Colonic mucosa (tissue), 4 donors: ENCODE results near the gene BRD7. TPM values are rescaled to one million over a fixed set of nuclear protein-coding genes. Genes with fewer than 3 reads are reported as not detected.

ENCODE experiments used
- DNase-seq: peaks from one replicate; pipeline ENCODE4 v3.0.0-alpha.2; 2020
- H3K27ac ChIP-seq: fragments of 200-600 bp; one replicate; pipeline ENCODE4 v1.8.0; 2021
- H3K27me3 ChIP-seq: fragments of 200-600 bp; one replicate; pipeline ENCODE4 v1.8.0; 2021
- H3K36me3 ChIP-seq: fragments of 200-600 bp; one replicate; pipeline ENCODE4 v1.8.0; 2021
- H3K4me1 ChIP-seq: fragments of 200-600 bp; one replicate; pipeline ENCODE4 v1.8.0; 2021; ENCODE audit warnings: mild to moderate bottlenecking
- H3K4me3 ChIP-seq: fragments of 200-600 bp; one replicate; pipeline ENCODE4 v1.8.0; 2021
- H3K9ac ChIP-seq, 2 donors: one replicate each; pipeline ENCODE4 v1.7.0; 2013; ENCODE audit warnings: control low read depth in 2 of 2, low read depth in 2 of 2, low read length in 2 of 2
- H3K9me3 ChIP-seq: fragments of 200-600 bp; one replicate; pipeline ENCODE4 v1.8.0; 2021
- intact Hi-C: fragments of 100-400 bp; cut with DNase I; formaldehyde crosslinking; loops from one replicate; pipeline ENCODE4 v1.14.1; 2022
- total RNA-seq, 2 donors: library from RNA; stranded (reverse); fragmentation: NEBNext Ultra II Directional in 1 of 2; extraction: Animal tissue kit (Norgen Biotek cat#: 25700) in 1 of 2; gene quantifications; one replicate each; pipeline ENCODE4 v1.2.1, GENCODE V29; 2021
- TF ChIP-seq, protein P1 (sequence below): fragments of 200-600 bp; IDR thresholded peaks from one replicate; pipeline ENCODE4 v1.8.0; 2022; ENCODE audit warnings: antibody characterized with exemption, mild to moderate bottlenecking
- donor health status: healthy.
- donor health status: DM: no; HTN: no; CAD: no.
- donor health status: DM: no; HTN: no; CAD: no.

Gene BRD7
- total RNA-seq, 2 donors from 2014 or later: 69.9 to 76.3 TPM

DNA sequence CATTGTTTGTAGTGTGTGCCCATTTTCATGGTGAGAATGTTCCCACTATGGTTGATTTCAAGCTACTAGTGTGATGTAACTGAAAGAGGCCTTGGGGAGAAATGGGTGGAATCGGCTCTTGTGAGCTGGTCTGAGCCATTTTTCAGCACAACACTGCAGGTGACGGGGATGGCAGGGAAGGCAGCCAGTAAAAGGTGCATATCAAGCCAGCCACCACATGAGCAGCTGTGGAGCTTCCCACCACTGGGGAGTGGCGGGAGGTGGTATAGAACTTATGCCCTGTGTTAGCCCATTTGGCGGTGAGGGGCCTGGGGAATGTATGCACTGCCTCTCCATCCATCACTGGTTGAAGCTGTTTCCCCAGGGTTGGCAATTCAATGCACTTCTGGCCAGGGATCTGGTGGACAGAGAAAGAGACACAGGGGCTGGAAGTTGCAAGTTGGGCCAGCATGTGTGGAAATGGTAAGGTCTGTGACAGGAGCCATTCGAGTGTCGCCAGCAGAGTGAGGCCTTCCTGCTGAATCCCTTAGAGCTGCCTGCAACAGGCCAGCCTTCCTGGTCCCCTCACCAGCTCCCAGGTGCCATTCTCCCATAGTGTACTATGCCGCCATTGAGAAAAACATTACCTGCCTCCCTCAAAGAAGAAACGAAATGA lies 31.7 kb upstream of the BRD7 start:
- Histone ChIP-seq H3K36me3 (no peaks in the 10 kb centered on the region), H3K27ac (no peak overlapping the region), H3K4me1 (no peaks in the 10 kb centered on the region), H3K9me3 (no peaks in the 10 kb centered on the region), H3K4me3 (no peak overlapping the region), H3K27me3 (no peaks in the 10 kb centered on the region), H3K9ac (no peak overlapping the region)
- no peak for DNase-seq
- intact Hi-C loops: no loop called here
- TF ChIP-seq, protein P1, sequence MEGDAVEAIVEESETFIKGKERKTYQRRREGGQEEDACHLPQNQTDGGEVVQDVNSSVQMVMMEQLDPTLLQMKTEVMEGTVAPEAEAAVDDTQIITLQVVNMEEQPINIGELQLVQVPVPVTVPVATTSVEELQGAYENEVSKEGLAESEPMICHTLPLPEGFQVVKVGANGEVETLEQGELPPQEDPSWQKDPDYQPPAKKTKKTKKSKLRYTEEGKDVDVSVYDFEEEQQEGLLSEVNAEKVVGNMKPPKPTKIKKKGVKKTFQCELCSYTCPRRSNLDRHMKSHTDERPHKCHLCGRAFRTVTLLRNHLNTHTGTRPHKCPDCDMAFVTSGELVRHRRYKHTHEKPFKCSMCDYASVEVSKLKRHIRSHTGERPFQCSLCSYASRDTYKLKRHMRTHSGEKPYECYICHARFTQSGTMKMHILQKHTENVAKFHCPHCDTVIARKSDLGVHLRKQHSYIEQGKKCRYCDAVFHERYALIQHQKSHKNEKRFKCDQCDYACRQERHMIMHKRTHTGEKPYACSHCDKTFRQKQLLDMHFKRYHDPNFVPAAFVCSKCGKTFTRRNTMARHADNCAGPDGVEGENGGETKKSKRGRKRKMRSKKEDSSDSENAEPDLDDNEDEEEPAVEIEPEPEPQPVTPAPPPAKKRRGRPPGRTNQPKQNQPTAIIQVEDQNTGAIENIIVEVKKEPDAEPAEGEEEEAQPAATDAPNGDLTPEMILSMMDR: no peak

DNA sequence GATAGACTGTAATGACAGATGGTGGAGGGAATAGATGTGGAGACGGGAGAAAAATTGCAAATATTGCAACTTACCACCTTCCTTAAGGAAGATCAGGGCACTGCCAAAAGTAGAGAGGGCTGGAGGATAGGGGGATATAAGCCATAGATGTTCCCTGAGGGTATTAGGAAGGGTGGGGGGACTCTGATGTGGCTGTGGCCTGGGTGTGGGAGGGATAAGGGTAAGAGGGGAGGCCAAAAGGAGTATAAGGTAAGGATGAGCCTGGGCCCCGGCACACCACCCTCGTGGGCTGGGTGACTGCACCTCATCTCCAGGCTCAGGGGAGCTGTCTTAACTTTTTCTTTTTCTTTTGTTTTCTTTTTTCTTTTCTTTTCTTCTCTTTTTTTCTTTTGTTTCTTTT lies 30.6 kb upstream of the BRD7 start:
- no peaks in the 10 kb centered on the region for H3K36me3 ChIP-seq
- no peaks in the 10 kb centered on the region for H3K9me3 ChIP-seq
- no peak overlapping the region for H3K9ac ChIP-seq
- DNase-seq: no peak
- no peaks in the 10 kb centered on the region for H3K4me1 ChIP-seq
- no peak overlapping the region for H3K4me3 ChIP-seq
- intact Hi-C loops: no loop called here
- no peaks in the 10 kb centered on the region for H3K27me3 ChIP-seq
- H3K27ac ChIP-seq: no peak overlapping the region
- TF ChIP-seq, protein P1: no peak

DNA sequence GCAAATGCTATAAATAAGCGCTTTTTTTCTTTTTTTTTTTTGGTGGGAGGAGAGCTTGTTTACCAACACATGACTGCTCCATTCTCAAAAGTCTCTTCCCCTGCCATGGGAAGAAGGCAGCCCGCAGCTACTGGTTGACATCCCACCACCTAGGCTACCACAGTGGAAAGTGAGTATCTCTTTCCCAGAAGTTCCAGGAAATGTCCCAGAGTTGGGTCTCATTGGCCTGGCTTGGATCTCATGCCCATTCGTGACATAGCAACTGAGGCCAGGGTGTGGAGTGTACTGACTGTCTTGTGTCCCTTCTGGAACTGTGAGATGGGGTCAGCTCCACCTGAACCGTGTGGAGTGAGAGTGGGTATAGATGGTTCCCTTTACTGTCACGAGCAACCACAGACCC lies 29.5 kb upstream of the BRD7 start:
- TF ChIP-seq, protein P1: no peak
- no peak overlapping the region for H3K27ac ChIP-seq
- H3K36me3 ChIP-seq: no peaks in the 10 kb centered on the region
- no peak for DNase-seq
- H3K4me3 ChIP-seq: no peak overlapping the region
- no peaks in the 10 kb centered on the region for H3K9me3 ChIP-seq
- H3K27me3 ChIP-seq: no peaks in the 10 kb centered on the region
- intact Hi-C loops: no loop called here
- H3K4me1 ChIP-seq: no peaks in the 10 kb centered on the region
- no peak overlapping the region for H3K9ac ChIP-seq

- H3K9ac ChIP-seq: no peak overlapping the region
- H3K4me1 ChIP-seq: no peaks in the 10 kb centered on the region
- H3K27ac ChIP-seq: no peak overlapping the region
- TF ChIP-seq, protein P1: no peak
- H3K4me3 ChIP-seq: no peak overlapping the region
- H3K36me3 ChIP-seq: no peaks in the 10 kb centered on the region
- no peaks in the 10 kb centered on the region for H3K9me3 ChIP-seq
- no peak for DNase-seq
- no peaks in the 10 kb centered on the region for H3K27me3 ChIP-seq
- intact Hi-C loops: no loop called here
Observed at GRCh38 chr16:50396761-50397535, 28.2 kb upstream of the BRD7 start.

DNA sequence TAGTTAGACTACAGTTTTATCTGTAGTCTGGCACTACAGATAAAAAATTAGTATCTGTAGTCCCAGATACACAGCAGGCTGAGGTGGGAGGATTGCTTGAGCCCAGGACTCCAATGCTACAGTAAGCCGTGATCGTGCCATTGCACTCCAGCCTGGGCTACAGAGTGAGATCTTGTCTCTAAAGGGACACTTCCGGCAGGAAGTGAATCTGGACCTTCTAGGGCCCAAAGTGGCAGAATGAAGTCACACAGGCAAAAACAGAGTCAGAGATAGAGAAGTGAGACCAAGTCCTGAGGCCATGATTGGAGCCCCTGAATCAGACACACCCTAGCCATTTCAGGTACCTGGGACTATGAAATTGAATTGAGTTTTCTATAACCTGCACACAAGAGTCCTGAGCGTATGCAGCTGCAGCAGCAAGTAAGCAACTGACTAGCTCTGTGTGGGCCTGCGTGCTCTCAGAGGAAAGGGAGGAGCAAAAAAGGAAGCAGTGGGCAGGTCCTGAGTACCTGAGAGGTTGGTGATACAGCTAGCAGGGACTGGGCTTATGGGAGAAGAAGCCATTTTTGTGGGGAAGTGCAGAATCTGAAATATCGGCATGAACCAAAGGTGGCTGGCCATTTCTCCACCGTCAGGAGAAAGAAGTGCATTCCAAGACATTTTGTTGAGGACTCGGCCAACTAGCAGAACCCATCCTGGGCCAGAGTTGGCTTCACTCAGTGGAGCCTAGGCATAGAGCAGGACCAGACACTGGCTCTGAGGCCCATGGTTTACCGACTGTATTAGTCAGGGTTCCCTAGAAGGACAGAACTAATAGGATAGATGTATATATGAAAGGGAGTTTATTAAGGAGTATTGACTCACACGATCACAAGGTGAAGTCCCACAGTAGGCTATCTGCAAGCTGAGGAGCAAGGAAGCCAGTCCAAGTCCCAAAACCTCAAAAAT lies 27.2 kb upstream of the BRD7 start:
- no peak for DNase-seq
- Histone ChIP-seq H3K4me1 (no peaks in the 10 kb centered on the region), H3K9ac (no peak overlapping the region), H3K9me3 (no peaks in the 10 kb centered on the region), H3K27me3 (no peaks in the 10 kb centered on the region), H3K27ac (no peak overlapping the region), H3K4me3 (no peak overlapping the region), H3K36me3 (no peaks in the 10 kb centered on the region)
- TF ChIP-seq, protein P1: no peak
- intact Hi-C loops: no loop called here
